Uterus (tissue), 4 donors: Measurements from ENCODE around the gene PLEKHA1. TPM values are rescaled to one million over a fixed set of nuclear protein-coding genes. Genes with fewer than 3 reads are reported as not detected.

Experiments used
- DNase-seq, 2 donors: peaks; one replicate each; pipeline ENCODE4 v3.0.0-alpha.2; 2019 to 2020
- H3K27ac ChIP-seq, 2 donors: fragments of 200-600 bp; sonication (generic); 1 replicate in 1 of 2; 2 replicates in 1 of 2; pipeline ENCODE4 v1.5.1; 2016 to 2018
- H3K27me3 ChIP-seq, 2 donors: fragments of 200-600 bp; sonication (generic); one replicate each; pipeline ENCODE4 v1.5.1; 2018 to 2019; ENCODE audit warnings: control low read depth in 1 of 2
- H3K36me3 ChIP-seq, 2 donors: fragments of 200-600 bp; sonication (generic); one replicate each; pipeline ENCODE4 v1.5.1; 2019; ENCODE audit warnings: control low read depth in 1 of 2
- H3K4me1 ChIP-seq, 2 donors: fragments of 200-600 bp; sonication (generic); one replicate each; pipeline ENCODE4 v1.5.1; 2018 to 2019; ENCODE audit warnings: control low read depth in 1 of 2
- H3K4me3 ChIP-seq, 2 donors: fragments of 200-600 bp; sonication (generic); 1 replicate in 1 of 2; 2 replicates in 1 of 2; pipeline ENCODE4 v1.5.1; 2018 to 2019; ENCODE audit warnings: mild to moderate bottlenecking in 1 of 2
- H3K9me3 ChIP-seq, 2 donors: fragments of 200-600 bp; sonication (generic); one replicate each; pipeline ENCODE4 v1.5.1; 2019; ENCODE audit warnings: control low read depth in 1 of 2
- CTCF ChIP-seq, 4 experiments: fragments of 200-600 bp in 2 of 4; fragments of 450-650 bp in 2 of 4; sonication (generic) in 2 of 4; IDR thresholded peaks; one replicate each; pipeline ENCODE4 v1.5.1; 2016 to 2019; ENCODE audit warnings: antibody characterized with exemption in 4 of 4, mild to moderate bottlenecking in 2 of 4, moderate library complexity in 1 of 4
- POLR2A ChIP-seq, 2 donors: fragments of 450-650 bp; IDR thresholded peaks; one replicate each; pipeline ENCODE4 v1.6.1; 2016; ENCODE audit warnings: antibody characterized with exemption in 2 of 2, mild to moderate bottlenecking in 1 of 2, moderate library complexity in 1 of 2
- intact Hi-C: fragments of 100-400 bp; cut with DNase I; formaldehyde crosslinking; loops from one replicate; pipeline ENCODE4 v1.15.1; 2023; ENCODE audit warnings: low total_unique reads
- total RNA-seq, 4 donors: library from RNA; depleted of rRNA in 3 of 4; stranded (reverse); fragments of >200 nt in 3 of 4; gene quantifications; one replicate each; pipeline versions ENCODE4 v1.1.0 to v1.2.4, GENCODE V29; 2014 to 2023
- donor health status: DM: yes; HTN: yes; CAD: no.

The PLEKHA1 gene
- total RNA-seq, 4 donors from 2014 or later, result 9.2 to 54.1 (median 29.0) TPM

- Histone ChIP-seq H3K27ac (no peak overlapping the region), H3K4me3 (no peak overlapping the region)
- TF ChIP-seq CTCF (IDR thresholded peaks at IDR 0.05), result no peak
- no peak for TF ChIP-seq POLR2A (IDR thresholded peaks at IDR 0.05)
These were observed 17.4 kb downstream of the PLEKHA1 start for GRCh38 chr10:122391875-122392274.

GRCh38 chr10:122392835-122393234 is 18.3 kb downstream of the PLEKHA1 start:
- no peaks in the 10 kb centered on the region for H3K4me1 ChIP-seq
- no peak overlapping the region for H3K4me3 ChIP-seq
- H3K27me3 ChIP-seq, result no peaks in the 10 kb centered on the region
- TF ChIP-seq POLR2A (IDR thresholded peaks at IDR 0.05) (no peak), CTCF (IDR thresholded peaks at IDR 0.05) (no peak)
- H3K36me3 ChIP-seq, result no peaks in the 10 kb centered on the region
- no peak for DNase-seq
- intact Hi-C loops, result no loop called here
- no peaks in the 10 kb centered on the region for H3K9me3 ChIP-seq
- no peak overlapping the region for H3K27ac ChIP-seq

More at GRCh38 chr10:122391875-122392274, 17.4 kb downstream of the PLEKHA1 start:
- DNase-seq, result no peak
- Histone ChIP-seq H3K27me3 (no peaks in the 10 kb centered on the region), H3K36me3 (no peaks in the 10 kb centered on the region), H3K9me3 (no peaks in the 10 kb centered on the region), H3K4me1 (no peaks in the 10 kb centered on the region)
- intact Hi-C loops, result no loop called here

- Histone ChIP-seq H3K36me3 (no peaks in the 10 kb centered on the region), H3K4me1 (no peaks in the 10 kb centered on the region), H3K9me3 (no peaks in the 10 kb centered on the region), H3K27me3 (no peaks in the 10 kb centered on the region), H3K4me3 (no peak overlapping the region), H3K27ac (no peak overlapping the region)
- intact Hi-C loops, result no loop called here
- DNase-seq, result no peak
- TF ChIP-seq CTCF (IDR thresholded peaks at IDR 0.05), result no peak
These were observed 18.8 kb downstream of the PLEKHA1 start for GRCh38 chr10:122393288-122393687.

- intact Hi-C loops, result no loop called here
- Histone ChIP-seq H3K27me3 (no peaks in the 10 kb centered on the region), H3K4me1 (no peaks in the 10 kb centered on the region), H3K9me3 (no peaks in the 10 kb centered on the region), H3K36me3 (no peaks in the 10 kb centered on the region), H3K27ac (no peak overlapping the region), H3K4me3 (no peak overlapping the region)
- TF ChIP-seq CTCF (IDR thresholded peaks at IDR 0.05) (no peak), POLR2A (IDR thresholded peaks at IDR 0.05) (no peak)
- DNase-seq, result no peak
These were observed 28.1 kb downstream of the PLEKHA1 start for GRCh38 chr10:122402548-122403131.

GRCh38 chr10:122404576-122404975 is 30.1 kb downstream of the PLEKHA1 start:
- DNase-seq, result no peak
- Histone ChIP-seq H3K4me3 (no peak overlapping the region), H3K36me3 (no peaks in the 10 kb centered on the region), H3K9me3 (no peaks in the 10 kb centered on the region), H3K4me1 (no peaks in the 10 kb centered on the region), H3K27me3 (no peaks in the 10 kb centered on the region), H3K27ac (no peak overlapping the region)
- no peak for TF ChIP-seq CTCF (IDR thresholded peaks at IDR 0.05)
- TF ChIP-seq POLR2A (IDR thresholded peaks at IDR 0.05), result no peak
- intact Hi-C loops, result no loop called here
